IMR-90 (cell line): Measurements from ENCODE around the gene DLL4. TPM values are rescaled to one million over a fixed set of nuclear protein-coding genes. Genes with fewer than 3 reads are reported as not detected.

Experiments used
- ATAC-seq: fragments of 200-7000 bp; cut with Tn5 transposase; 2 replicates; pipeline ENCODE4 v1.9.1; 2020; ENCODE audit warnings: low read depth, mild to moderate bottlenecking, moderate library complexity
- BruUV-seq: library from RNA; stranded (reverse); fragments of 400-500 nt; replicated peaks from 2 replicates; lab custom pipeline; 2021; lab: Mats Ljungman, UMichigan
- CTCF ChIA-PET: fragments of 300-600 bp; formaldehyde crosslinking; extraction: SDS; loops from one replicate; lab custom pipeline; 2021; ENCODE audit warnings: antibody characterized with exemption; lab: Yijun Ruan, JAX
- POLR2A ChIA-PET: fragments of 300-600 bp; sonication (Branson Sonifier 250); formaldehyde crosslinking; loops from one replicate; lab custom pipeline; 2022; ENCODE audit warnings: antibody characterized with exemption; ENCODE audit not compliant: unreplicated experiment; lab: Charles Lee
- DNase-seq: peaks from one replicate; pipeline ENCODE4 v3.0.0; 2013
- H2AFZ ChIP-seq: replicated peaks from 2 replicates; pipeline ENCODE3; 2013; ENCODE audit warnings: low read length, mild to moderate bottlenecking; ENCODE audit not compliant: poor library complexity
- H2AK5ac ChIP-seq: 2 replicates; pipeline ENCODE4 v1.6.1; 2013; ENCODE audit warnings: low read depth, low read length, inconsistent platforms
- H2AK9ac ChIP-seq: replicated peaks from 2 replicates; pipeline ENCODE3; 2013; ENCODE audit warnings: mild to moderate bottlenecking, low read depth, low read length, moderate library complexity; ENCODE audit not compliant: poor library complexity
- H2BK120ac ChIP-seq: 2 replicates; pipeline ENCODE4 v1.6.1; 2013; ENCODE audit warnings: low read depth, low read length, inconsistent platforms
- H2BK15ac ChIP-seq: 3 replicates; pipeline ENCODE4 v1.6.1; 2013; ENCODE audit warnings: low read depth, low read length, inconsistent platforms
- H2BK20ac ChIP-seq: 2 replicates; pipeline ENCODE4 v1.6.1; 2013; ENCODE audit warnings: low read depth, mild to moderate bottlenecking, inconsistent platforms, low read length, moderate library complexity
- H2BK5ac ChIP-seq: 2 replicates; pipeline ENCODE4 v1.6.1; 2013; ENCODE audit warnings: mild to moderate bottlenecking, low read depth, low read length, inconsistent platforms; ENCODE audit not compliant: poor library complexity, severe bottlenecking
- H3K14ac ChIP-seq: replicated peaks from 2 replicates; pipeline ENCODE4 v1.6.1; 2013; ENCODE audit warnings: low read depth, low read length, inconsistent platforms
- H3K18ac ChIP-seq: 2 replicates; pipeline ENCODE4 v1.6.1; 2013; ENCODE audit warnings: low read depth, low read length, control low read depth
- H3K23ac ChIP-seq: 2 replicates; pipeline ENCODE4 v1.6.1; 2013; ENCODE audit warnings: low read depth, low read length, inconsistent platforms
- H3K27ac ChIP-seq: 2 replicates; pipeline ENCODE4 v1.5.1; 2013; ENCODE audit warnings: mild to moderate bottlenecking, control low read depth, low read length; ENCODE audit not compliant: insufficient read depth
- H3K27me3 ChIP-seq: 2 replicates; pipeline ENCODE4 v1.6.1; 2013; ENCODE audit warnings: low read length; ENCODE audit not compliant: control insufficient read depth, insufficient read depth
- H3K36me3 ChIP-seq: 2 replicates; pipeline ENCODE4 v1.6.1; 2013; ENCODE audit warnings: low read length, mixed read lengths; ENCODE audit not compliant: control insufficient read depth, insufficient read depth
- H3K4ac ChIP-seq: 2 replicates; pipeline ENCODE4 v1.6.1; 2013; ENCODE audit warnings: low read depth, low read length, inconsistent platforms
- H3K4me1 ChIP-seq: 2 replicates; pipeline ENCODE4 v1.6.1; 2013; ENCODE audit warnings: low read length, mixed read lengths; ENCODE audit not compliant: control insufficient read depth, insufficient read depth
- H3K4me2 ChIP-seq: 2 replicates; pipeline ENCODE4 v1.6.1; 2013; ENCODE audit warnings: low read depth, mild to moderate bottlenecking, control low read depth, low read length, moderate library complexity
- H3K4me3 ChIP-seq: 2 replicates; pipeline ENCODE4 v1.5.1; 2013; ENCODE audit warnings: low read depth, mild to moderate bottlenecking, control low read depth, low read length, moderate library complexity; ENCODE audit not compliant: insufficient read depth
- H3K56ac ChIP-seq: 2 replicates; pipeline ENCODE4 v1.6.1; 2013; ENCODE audit warnings: low read length, inconsistent platforms; ENCODE audit not compliant: insufficient read depth; ENCODE audit errors: extremely low read depth
- H3K79me1 ChIP-seq, 2 experiments: 2 replicates each; pipeline ENCODE4 v1.6.1; 2013; ENCODE audit warnings: low read length in 2 of 2, inconsistent platforms in 1 of 2, low read depth in 1 of 2
- H3K9ac ChIP-seq: 2 replicates; pipeline ENCODE4 v1.6.1; 2013; ENCODE audit warnings: low read depth, low read length, control low read depth
- H3K9me1 ChIP-seq: 2 replicates; pipeline ENCODE4 v1.6.1; 2013; ENCODE audit warnings: low read length, inconsistent platforms; ENCODE audit not compliant: insufficient read depth
- H3K9me3 ChIP-seq: 2 replicates; pipeline ENCODE4 v1.6.1; 2013; ENCODE audit warnings: low read length; ENCODE audit not compliant: control insufficient read depth, insufficient read depth
- H4K20me1 ChIP-seq: 2 replicates; pipeline ENCODE4 v1.6.1; 2013; ENCODE audit warnings: low read length, inconsistent platforms; ENCODE audit not compliant: insufficient read depth
- H4K5ac ChIP-seq: 2 replicates; pipeline ENCODE4 v1.6.1; 2013; ENCODE audit warnings: mild to moderate bottlenecking, low read depth, low read length, control low read depth
- H4K8ac ChIP-seq, 2 experiments: 2 replicates each; pipeline ENCODE4 v1.6.1; 2013; ENCODE audit warnings: low read depth in 2 of 2, low read length in 2 of 2, control low read depth in 1 of 2, inconsistent platforms in 1 of 2
- H4K91ac ChIP-seq: 2 replicates; pipeline ENCODE4 v1.6.1; 2013; ENCODE audit warnings: low read depth, low read length, inconsistent platforms; ENCODE audit not compliant: insufficient read depth
- BHLHE40 ChIP-seq: fragments of 150-350 bp; IDR thresholded peaks from 2 replicates; pipeline ENCODE4 v1.6.1; 2016; ENCODE audit warnings: mild to moderate bottlenecking, low read depth, low read length
- CEBPB ChIP-seq: IDR thresholded peaks from 2 replicates; pipeline ENCODE4 v1.6.1; 2012; ENCODE audit warnings: low read depth, low read length, improper control_type of control experiment
- CHD1 ChIP-seq: IDR thresholded peaks from 2 replicates; pipeline ENCODE4 v1.6.1; 2012; ENCODE audit warnings: low read depth, low read length, improper control_type of control experiment
- CTCF ChIP-seq: conservative IDR thresholded peaks from 2 replicates; pipeline ENCODE4 v1.5.1; 2012; ENCODE audit warnings: mild to moderate bottlenecking, low read depth, low read length, improper control_type of control experiment
- FOS ChIP-seq: fragments of 150-350 bp; IDR thresholded peaks from 2 replicates; pipeline ENCODE4 v1.6.1; 2016; ENCODE audit warnings: low read depth, low read length
- MAFK ChIP-seq: IDR thresholded peaks from 2 replicates; pipeline ENCODE4 v1.6.1; 2012; ENCODE audit warnings: low read depth, low read length, improper control_type of control experiment
- MAZ ChIP-seq: IDR thresholded peaks from 2 replicates; pipeline ENCODE4 v1.6.1; 2012; ENCODE audit warnings: low read depth, mild to moderate bottlenecking, low read length, improper control_type of control experiment, moderate library complexity, borderline replicate concordance
- MXI1 ChIP-seq: IDR thresholded peaks from 2 replicates; pipeline ENCODE4 v1.6.1; 2012; ENCODE audit warnings: low read depth, mild to moderate bottlenecking, low read length, moderate library complexity, borderline replicate concordance
- NFE2L2 ChIP-seq: fragments of 150-350 bp; IDR thresholded peaks from 2 replicates; pipeline ENCODE4 v1.6.1; 2016; ENCODE audit warnings: low read depth, mild to moderate bottlenecking, low read length
- POLR2A ChIP-seq: IDR thresholded peaks from 2 replicates; pipeline ENCODE4 v1.6.1; 2012; ENCODE audit warnings: mild to moderate bottlenecking, low read depth, low read length
- RAD21 ChIP-seq: IDR thresholded peaks from 2 replicates; pipeline ENCODE4 v1.6.1; 2012; ENCODE audit warnings: low read length, improper control_type of control experiment
- RCOR1 ChIP-seq: IDR thresholded peaks from 2 replicates; pipeline ENCODE4 v1.6.1; 2012; ENCODE audit warnings: mild to moderate bottlenecking, low read length, improper control_type of control experiment; ENCODE audit not compliant: insufficient replicate concordance
- SMC3 ChIP-seq: fragments of 150-350 bp; IDR thresholded peaks from 2 replicates; pipeline ENCODE4 v1.6.1; 2016; ENCODE audit warnings: low read depth, mild to moderate bottlenecking, antibody characterized with exemption, low read length, moderate library complexity
- USF2 ChIP-seq: fragments of 150-350 bp; IDR thresholded peaks from 2 replicates; pipeline ENCODE4 v1.6.1; 2017; ENCODE audit warnings: mild to moderate bottlenecking, antibody characterized with exemption, low read length, low read depth
- WGBS, 2 experiments: methylation state at CpG; one replicate each; pipeline versions ENCODE4 v1.1.5 to v1.1.7; 2013; ENCODE audit warnings: missing lambda C conversion rate in 2 of 2; ENCODE audit not compliant: insufficient read length in 1 of 2; ENCODE audit errors: extremely low coverage in 2 of 2; 5-methylcytosine and 5-hydroxymethylcytosine counted together
- dilution Hi-C: fragments of 300-500 bp; cut with HindIII; formaldehyde crosslinking; loops from one replicate; pipeline ENCODE4 v1.14.3; 2018; ENCODE audit warnings: low sequenced_read_pairs; ENCODE audit not compliant: unreplicated experiment
- in situ Hi-C: fragments of 300-500 bp; cut with MboI; formaldehyde crosslinking; loops from 3 replicates; pipeline ENCODE4 v1.14.3; 2019; ENCODE audit warnings: low sequenced_read_pairs, inconsistent platforms, mixed read lengths
- intact Hi-C: fragments of 100-400 bp; cut with micrococcal nuclease; formaldehyde crosslinking; loops from 2 replicates; pipeline ENCODE4 v1.10.0; 2022
- polyA plus RNA-seq, 3 experiments: library from polyadenylated mRNA; depleted of rRNA; stranded (reverse); fragments of >200 nt; gene quantifications; 2 replicates each; pipeline ENCODE4 v1.2.3, GENCODE V29; 2012; ENCODE audit warnings: low replicate concordance in 1 of 3
- total RNA-seq: library from RNA; depleted of rRNA; stranded (reverse); fragments of >200 nt; gene quantifications from 2 replicates; pipeline ENCODE4 v1.2.3, GENCODE V29; 2012
- TF ChIP-seq, protein P1 (sequence below): fragments of 150-350 bp; IDR thresholded peaks from 2 replicates; pipeline ENCODE4 v1.6.1; 2016; ENCODE audit warnings: low read depth, mild to moderate bottlenecking, low read length, moderate library complexity, borderline replicate concordance

DLL4 gene
- total and polyA plus RNA-seq, 2 of the 4 experiments (the other 2 are of a cell fraction): 1.8 to 3.4 TPM

- H3K4me3 ChIP-seq: no peak overlapping the region
- no peak for TF ChIP-seq MXI1
- no peak for TF ChIP-seq CEBPB
- no peak for TF ChIP-seq FOS
- no peak for TF ChIP-seq BHLHE40
- TF ChIP-seq MAZ: no peak
- no peak for TF ChIP-seq MAFK
- TF ChIP-seq NFE2L2: no peak
- no peak for TF ChIP-seq CTCF
- TF ChIP-seq RCOR1: no peak
- TF ChIP-seq CHD1: no peak
- no peak for TF ChIP-seq RAD21
- TF ChIP-seq USF2: no peak
- TF ChIP-seq POLR2A: no peak
- TF ChIP-seq, protein P1, sequence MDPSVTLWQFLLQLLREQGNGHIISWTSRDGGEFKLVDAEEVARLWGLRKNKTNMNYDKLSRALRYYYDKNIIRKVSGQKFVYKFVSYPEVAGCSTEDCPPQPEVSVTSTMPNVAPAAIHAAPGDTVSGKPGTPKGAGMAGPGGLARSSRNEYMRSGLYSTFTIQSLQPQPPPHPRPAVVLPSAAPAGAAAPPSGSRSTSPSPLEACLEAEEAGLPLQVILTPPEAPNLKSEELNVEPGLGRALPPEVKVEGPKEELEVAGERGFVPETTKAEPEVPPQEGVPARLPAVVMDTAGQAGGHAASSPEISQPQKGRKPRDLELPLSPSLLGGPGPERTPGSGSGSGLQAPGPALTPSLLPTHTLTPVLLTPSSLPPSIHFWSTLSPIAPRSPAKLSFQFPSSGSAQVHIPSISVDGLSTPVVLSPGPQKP: no peak
- TF ChIP-seq SMC3: no peak
Measured at GRCh38 chr15:40944510-40945296, 15.6 kb downstream of the DLL4 start.

More at GRCh38 chr15:40944510-40945296, 15.6 kb downstream of the DLL4 start:
- H2BK120ac ChIP-seq: no peak overlapping the region
- no peak overlapping the region; the same call in 1 of the 2 replicates for H2BK20ac ChIP-seq
- in situ Hi-C loops: loop anchor here (5.0 kb wide), 1 partner anchor 78 kb away; no protein-coding TSS in a partner anchor
- peak overlapping the region; percentile 17; the same call in 1 of the 2 replicates for H4K91ac ChIP-seq
- dilution Hi-C loops: no loop called here
- H2BK15ac ChIP-seq: no peak overlapping the region
- no TSS peak for BruUV-seq
- no peak overlapping the region for H4K8ac ChIP-seq
- no peaks in the 10 kb centered on the region for H3K36me3 ChIP-seq
- no peak overlapping the region for H3K23ac ChIP-seq
- H4K5ac ChIP-seq: no peak overlapping the region
- H3K9me3 ChIP-seq: no peaks in the 10 kb centered on the region
- H3K4me1 ChIP-seq: peaks cover 13% of the 10 kb centered on the region
- ChIA-PET CTCF (no interaction called here), POLR2A (no interaction called here)
- peaks cover 12% of the 10 kb centered on the region for H3K9me1 ChIP-seq
- H2AK5ac ChIP-seq: peak overlapping the region; percentile 30; the same call in 1 of the 2 replicates
- no peak overlapping the region for H2AFZ ChIP-seq
- WGBS, 2 experiments: no CpG with 5 or more reads among the region's 11 CpGs
- H3K79me1 ChIP-seq: peaks cover 14 to 16% of the 10 kb centered on the region in 2 experiments; a peak in 3 of 4 replicates
- H3K9ac ChIP-seq: no peak overlapping the region
- no peaks in the 10 kb centered on the region for H3K27me3 ChIP-seq
- no peak overlapping the region for H2BK5ac ChIP-seq
- H3K18ac ChIP-seq: no peak overlapping the region
- H3K56ac ChIP-seq: no peak overlapping the region
- ATAC-seq: no peak
- intact Hi-C loops: loop anchor here (5.0 kb wide), 1 partner anchor 78 kb away; no protein-coding TSS in a partner anchor
- H2AK9ac ChIP-seq: peak overlapping the region; percentile 19
- no peaks in the 10 kb centered on the region for H4K20me1 ChIP-seq
- H3K4ac ChIP-seq: 0 out of 2 replicates have a peak overlapping the region, but pooled peaks have one; percentile 11
- H3K4me2 ChIP-seq: no peak overlapping the region
- H3K27ac ChIP-seq: no peak overlapping the region
- no peak overlapping the region for H3K14ac ChIP-seq
- DNase-seq: no peak
